Ovary (tissue), 9 donors: ENCODE measurements around the gene RNU4-1. TPM values are rescaled to one million over a fixed set of nuclear protein-coding genes. Genes with fewer than 3 reads are reported as not detected.
"Not testable (repeated sequence)": the region's sequence is repeated elsewhere in the genome, so short reads cannot be mapped to it uniquely, and the experiment has no call there.

Experiments used
- DNase-seq, 5 donors: peaks; one replicate each; pipeline ENCODE4 v3.0.0-alpha.2; 2019 to 2020
- H3K27ac ChIP-seq, 2 donors: fragments of 200-600 bp; one replicate each; pipeline versions ENCODE4 v1.5.1 to v1.8.0; 2019 to 2022
- H3K27me3 ChIP-seq: fragments of 200-600 bp; one replicate; pipeline ENCODE4 v1.8.0; 2022
- H3K36me3 ChIP-seq: fragments of 200-600 bp; sonication (generic); one replicate; pipeline ENCODE4 v1.5.1; 2019
- H3K4me1 ChIP-seq: one replicate; pipeline ENCODE4 v1.8.1; 2013; ENCODE audit warnings: mild to moderate bottlenecking, moderate library complexity; ENCODE audit not compliant: insufficient read depth
- H3K4me3 ChIP-seq: fragments of 200-600 bp; sonication (generic); one replicate; pipeline ENCODE4 v1.5.1; 2017
- H3K9me3 ChIP-seq, 2 donors: fragments of 200-600 bp in 1 of 2; sonication (generic) in 1 of 2; one replicate each; pipeline versions ENCODE4 v1.5.1 to v1.8.1; 2013 to 2019; ENCODE audit warnings: mild to moderate bottlenecking in 1 of 2, moderate library complexity in 1 of 2
- EP300 ChIP-seq: sonication (generic); formaldehyde crosslinking; IDR thresholded peaks from one replicate; pipeline ENCODE4 v1.6.1; 2017; ENCODE audit warnings: antibody characterized with exemption
- POLR2A ChIP-seq: fragments of 450-650 bp; IDR thresholded peaks from one replicate; pipeline ENCODE4 v1.6.1; 2017; ENCODE audit warnings: antibody characterized with exemption, mild to moderate bottlenecking, moderate library complexity
- WGBS, 3 donors: extraction: QIAGEN DNeasy Blood & Tissue Kit in 1 of 3; methylation state at CpG; one replicate each; pipeline versions ENCODE4 v1.1.5 to v1.1.7; 2013 to 2017; 5-methylcytosine and 5-hydroxymethylcytosine counted together
- intact Hi-C, 4 donors: fragments of 100-400 bp; cut with DNase I; formaldehyde crosslinking; loops; one replicate each; pipeline versions ENCODE4 v1.11.0 to v1.15.1; 2022 to 2023
- polyA plus RNA-seq, 2 donors: library from polyadenylated mRNA; stranded (reverse); fragments of 200-250 nt in 1 of 2; fragments of 350-450 nt in 1 of 2; fragmentation: Illumina TruSeq in 1 of 2; extraction: RNeasy Lipid Tissue Mini Kit (QIAGEN cat#74804) in 1 of 2; gene quantifications; one replicate each; pipeline ENCODE4 v1.2.3, GENCODE V29; 2013 to 2014
- small RNA-seq: library from RNA; depleted of rRNA; stranded (forward); fragments of <200 nt; gene quantifications from one replicate; pipeline ENCODE3, GENCODE V24; 2016
- total RNA-seq, 7 donors: library from RNA; depleted of rRNA in 2 of 7; stranded (reverse); fragments of >200 nt in 2 of 7; fragmentation: NEBNext Ultra II Directional in 3 of 7; extraction: Animal tissue kit (Norgen Biotek cat#: 25700) in 3 of 7; gene quantifications; one replicate each; pipeline versions ENCODE4 v1.1.0 to v1.2.4, GENCODE V29; 2016 to 2023
- TF ChIP-seq, protein P1 (sequence below), 3 donors: fragments of 450-650 bp in 2 of 3; fragments of 200-600 bp in 1 of 3; IDR thresholded peaks; one replicate each; pipeline versions ENCODE4 v1.5.1 to v1.8.0; 2016 to 2022; ENCODE audit warnings: antibody characterized with exemption in 3 of 3, mild to moderate bottlenecking in 1 of 3
- donor health status: DM: no; HTN: no; CAD: no; lungs with moderate emphysema.
- donor health status: DM: no; HTN: no; CAD: no.
- donor health status: Bipolar disorder and iron deficiency.
- donor health status: DM: yes; HTN: yes; CAD: no.
- donor health status: DM: no; HTN: no; CAD: no.
- donor health status: DM: yes; HTN: yes; CAD: no.

The RNU4-1 gene
- total and polyA plus RNA-seq, 9 donors: under 0.01 to 4,499 (median 2,193) TPM; not detected in 2

DNA sequence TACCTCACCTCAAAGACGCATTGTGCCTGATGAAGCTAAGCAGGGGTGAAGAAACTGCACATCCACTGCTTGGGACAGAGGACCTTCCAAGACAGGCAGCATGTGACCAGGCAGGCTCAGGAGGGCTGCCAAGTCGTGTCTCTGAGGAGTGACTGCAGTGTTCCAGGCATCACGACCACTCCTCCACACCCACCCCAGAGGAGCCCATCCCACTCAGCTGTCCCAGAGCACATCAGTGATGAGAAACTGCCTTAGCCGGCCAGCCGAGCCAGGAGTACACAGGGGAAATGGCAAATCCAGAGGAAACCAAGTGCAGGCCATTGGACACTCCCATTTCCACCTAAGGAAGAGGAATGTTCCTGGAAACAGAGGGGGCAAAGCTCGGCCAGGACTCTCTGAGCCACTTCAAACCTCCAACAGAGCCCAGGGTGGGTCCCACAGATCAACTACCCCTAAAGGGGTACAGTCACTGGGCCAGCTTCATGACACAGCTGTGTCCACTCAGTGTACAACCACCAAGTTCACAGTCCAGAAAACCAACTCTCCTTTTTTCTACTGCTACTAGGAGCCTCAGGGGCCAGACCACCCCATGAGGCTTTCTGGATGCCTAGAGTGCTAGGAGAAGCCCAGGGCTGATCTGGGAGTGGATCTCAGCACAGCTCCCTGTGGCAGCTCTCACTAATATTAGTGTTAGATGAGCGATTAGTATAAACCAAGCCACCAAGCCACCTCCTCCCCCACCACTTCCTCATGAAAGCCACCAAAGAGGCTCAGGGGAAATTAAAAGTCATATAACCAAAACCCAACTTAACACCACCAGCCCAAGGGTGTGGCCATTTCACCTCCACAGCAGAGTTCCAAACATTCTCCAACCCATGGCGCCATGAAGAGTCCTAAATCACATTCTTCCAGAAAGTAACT is 42.9 kb downstream of the RNU4-1 start:
- DNase-seq: no peak
- no peak overlapping the region for H3K4me3 ChIP-seq
- no peaks in the 10 kb centered on the region for H3K27me3 ChIP-seq
- TF ChIP-seq POLR2A (no peak), EP300 (no peak)
- 49 to 69% (median 64%) methylated on average over 8 of the region's 8 CpGs for WGBS, 3 donors
- peaks cover 8% of the 10 kb centered on the region for H3K4me1 ChIP-seq
- no peaks in the 10 kb centered on the region for H3K9me3 ChIP-seq
- H3K36me3 ChIP-seq: no peaks in the 10 kb centered on the region
- intact Hi-C loops: no loop called here
- no peak overlapping the region for H3K27ac ChIP-seq

DNA sequence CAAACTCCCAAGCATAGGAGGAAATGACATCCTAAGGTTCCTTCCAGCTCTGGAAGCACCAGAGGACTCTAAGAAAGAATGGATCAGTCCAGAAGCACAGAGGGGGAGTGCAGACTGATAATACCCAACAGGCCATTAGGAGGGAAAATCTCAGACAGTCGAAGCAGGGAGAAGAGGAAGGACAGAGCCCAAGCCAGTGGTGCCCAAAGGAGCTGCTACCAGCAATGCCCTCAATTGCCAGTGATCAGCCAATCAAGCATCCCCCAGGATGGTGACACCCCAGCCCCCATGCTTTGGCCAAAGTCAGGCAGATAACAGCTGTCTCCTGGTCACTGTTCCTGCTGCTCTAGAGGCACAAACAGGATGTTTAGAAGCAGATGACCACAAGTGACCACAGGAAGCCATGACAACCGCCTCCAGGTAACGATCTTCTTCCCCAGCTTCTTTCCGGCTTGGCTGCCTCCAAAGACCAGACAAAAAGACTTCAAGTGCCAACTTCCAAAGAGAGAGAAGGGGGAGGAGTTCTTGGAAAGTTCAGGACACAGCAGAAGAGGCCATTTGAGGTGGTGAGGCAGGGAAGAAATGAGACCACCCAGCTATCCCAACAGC is 43.7 kb downstream of the RNU4-1 start:
- H3K4me1 ChIP-seq: peaks cover 12% of the 10 kb centered on the region
- 80 to 88% (median 86%) methylated on average over 4 of the region's 4 CpGs for WGBS, 3 donors
- no peaks in the 10 kb centered on the region for H3K27me3 ChIP-seq
- intact Hi-C loops: no loop called here
- H3K9me3 ChIP-seq: no peaks in the 10 kb centered on the region
- H3K36me3 ChIP-seq: no peaks in the 10 kb centered on the region
- no peak overlapping the region for H3K27ac ChIP-seq
- TF ChIP-seq EP300 (no peak), POLR2A (no peak)
- TF ChIP-seq, protein P1, sequence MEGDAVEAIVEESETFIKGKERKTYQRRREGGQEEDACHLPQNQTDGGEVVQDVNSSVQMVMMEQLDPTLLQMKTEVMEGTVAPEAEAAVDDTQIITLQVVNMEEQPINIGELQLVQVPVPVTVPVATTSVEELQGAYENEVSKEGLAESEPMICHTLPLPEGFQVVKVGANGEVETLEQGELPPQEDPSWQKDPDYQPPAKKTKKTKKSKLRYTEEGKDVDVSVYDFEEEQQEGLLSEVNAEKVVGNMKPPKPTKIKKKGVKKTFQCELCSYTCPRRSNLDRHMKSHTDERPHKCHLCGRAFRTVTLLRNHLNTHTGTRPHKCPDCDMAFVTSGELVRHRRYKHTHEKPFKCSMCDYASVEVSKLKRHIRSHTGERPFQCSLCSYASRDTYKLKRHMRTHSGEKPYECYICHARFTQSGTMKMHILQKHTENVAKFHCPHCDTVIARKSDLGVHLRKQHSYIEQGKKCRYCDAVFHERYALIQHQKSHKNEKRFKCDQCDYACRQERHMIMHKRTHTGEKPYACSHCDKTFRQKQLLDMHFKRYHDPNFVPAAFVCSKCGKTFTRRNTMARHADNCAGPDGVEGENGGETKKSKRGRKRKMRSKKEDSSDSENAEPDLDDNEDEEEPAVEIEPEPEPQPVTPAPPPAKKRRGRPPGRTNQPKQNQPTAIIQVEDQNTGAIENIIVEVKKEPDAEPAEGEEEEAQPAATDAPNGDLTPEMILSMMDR (IDR thresholded peaks at IDR 0.05): no peak
- no peak for DNase-seq
- no peak overlapping the region for H3K4me3 ChIP-seq

DNA sequence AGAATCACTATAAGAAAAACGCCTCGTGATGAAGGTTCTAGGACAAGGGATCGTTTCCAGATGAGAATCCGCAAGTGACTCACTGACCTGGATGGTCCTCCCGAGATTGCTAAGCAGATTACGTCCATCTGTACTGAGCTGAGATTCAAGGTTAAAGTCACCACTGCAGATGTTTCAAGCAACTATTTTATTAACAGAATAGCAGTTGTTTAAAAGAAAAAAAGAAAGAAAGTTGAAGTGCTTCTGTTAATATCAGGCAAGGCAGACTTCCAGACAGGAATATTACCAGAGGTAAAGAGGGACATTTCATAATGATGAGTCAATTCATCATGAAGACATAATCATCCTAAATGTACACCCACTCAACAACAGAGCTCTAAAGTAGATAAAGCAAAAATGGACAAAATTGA is 45.4 kb downstream of the RNU4-1 start:
- no peaks in the 10 kb centered on the region for H3K36me3 ChIP-seq
- intact Hi-C loops: no loop called here
- 28 to 46% (median 35%) methylated on average over 6 of the region's 6 CpGs for WGBS, 3 donors
- H3K4me3 ChIP-seq: no peak overlapping the region
- peaks cover 12% of the 10 kb centered on the region for H3K4me1 ChIP-seq
- no peaks in the 10 kb centered on the region for H3K9me3 ChIP-seq
- no peaks in the 10 kb centered on the region for H3K27me3 ChIP-seq
- TF ChIP-seq, protein P1 (IDR thresholded peaks at IDR 0.05): no peak
- TF ChIP-seq EP300 (no peak), POLR2A (no peak)
- no peak overlapping the region for H3K27ac ChIP-seq
- no peak for DNase-seq

DNA sequence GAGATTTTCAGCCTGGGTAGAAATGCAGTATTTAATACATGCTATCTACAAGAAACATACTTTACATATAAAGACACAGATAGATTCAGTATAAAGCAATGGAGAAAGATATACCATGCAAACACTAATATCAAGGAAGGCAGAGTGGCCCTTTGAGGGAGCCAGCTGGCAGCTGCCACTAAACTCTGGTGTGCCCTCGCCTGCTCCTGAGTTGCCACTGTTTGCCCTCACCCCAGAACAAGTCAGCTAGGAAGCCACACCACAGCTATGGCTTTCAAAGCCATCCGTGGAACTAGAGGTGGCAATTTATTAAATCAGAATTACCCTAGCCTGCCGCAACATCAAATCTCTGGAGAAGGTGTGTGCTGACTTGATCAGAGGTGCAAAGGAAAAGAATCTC is 45.9 kb downstream of the RNU4-1 start:
- Histone ChIP-seq H3K27ac (no peak overlapping the region), H3K9me3 (no peaks in the 10 kb centered on the region), H3K4me3 (no peak overlapping the region), H3K36me3 (no peaks in the 10 kb centered on the region), H3K4me1 (peaks cover 12% of the 10 kb centered on the region), H3K27me3 (no peaks in the 10 kb centered on the region)
- no peak for DNase-seq
- TF ChIP-seq, protein P1 (IDR thresholded peaks at IDR 0.05): no peak
- TF ChIP-seq EP300 (no peak), POLR2A (no peak)
- WGBS, 3 donors: 82 to 88% (median 83%) methylated on average over 3 of the region's 3 CpGs
- intact Hi-C loops: no loop called here

DNA sequence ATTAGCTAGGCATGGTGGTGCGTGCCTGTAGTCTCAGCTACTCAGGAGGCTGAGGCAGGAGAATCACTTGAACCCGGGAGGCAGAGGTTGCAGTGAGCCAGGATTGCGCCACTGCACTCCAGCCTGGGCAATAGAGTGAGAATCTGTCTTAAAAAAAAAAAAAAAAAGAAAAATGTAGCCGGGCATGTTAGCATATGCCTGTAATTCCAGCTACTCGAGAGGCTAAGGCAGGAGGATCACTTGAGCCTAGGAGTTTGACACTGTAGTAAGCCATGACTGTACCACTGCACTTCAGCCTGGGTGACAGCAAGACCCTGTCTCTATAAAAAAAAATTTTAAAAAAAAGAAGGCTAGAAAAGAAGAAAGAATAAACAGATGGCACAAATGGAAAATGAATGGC is 46.3 kb downstream of the RNU4-1 start:
- DNase-seq, H3K27me3 ChIP-seq, H3K9me3 ChIP-seq, H3K36me3 ChIP-seq, H3K4me3 ChIP-seq, H3K27ac ChIP-seq: not testable (repeated sequence)
- peaks cover 12% of the 10 kb centered on the region for H3K4me1 ChIP-seq
- intact Hi-C loops: loop anchor here in 1 of 4 donors (1.0 kb wide), 1 partner anchor 66 kb away; no protein-coding TSS in a partner anchor
- WGBS, 3 donors: 83 to 89% (median 85%) methylated on average over 5 of the region's 5 CpGs

Small RNA genes within 50 kb of the gene (small RNA-seq; reads per million reads assigned to genes)
- gene RNU4-1 (252 reads per million, percentile 94 among the genes with 10 or more reads in this experiment), gene RNU4-2 (423 reads per million, percentile 95 among the genes with 10 or more reads in this experiment), gene RNU6-1088P (not detected)

Other genes with a start within 250 kb of the RNU4-1 start
- gene RAB35, start 176.5 kb downstream of the RNU4-1 start, total RNA-seq: 10 to 100 TPM; 14.1 to 48.5 (median 39.3) TPM
- 10 to 100 TPM; 33.0 to 40.0 TPM for gene RAB35, start 176.5 kb downstream of the RNU4-1 start, polyA plus RNA-seq
- gene GCN1, start 98.5 kb downstream of the RNU4-1 start, total RNA-seq: 10 to 100 TPM; 34.6 to 86.2 (median 69.8) TPM
- gene GCN1, start 98.5 kb downstream of the RNU4-1 start, polyA plus RNA-seq: 10 to 100 TPM; 22.6 to 25.6 TPM
- 1,000 to 10,000 TPM; 2,634 to 4,152 (median 2,941) TPM for gene RPLP0, start 92.1 kb downstream of the RNU4-1 start, total RNA-seq
- gene RPLP0, start 92.1 kb downstream of the RNU4-1 start, polyA plus RNA-seq: 1,000 to 10,000 TPM; 2,860 to 5,035 TPM
- 10 to 100 TPM; 25.0 to 78.0 (median 44.7) TPM for gene PXN, start 27.5 kb downstream of the RNU4-1 start, total RNA-seq
- 10 to 100 TPM; 34.7 to 49.2 TPM for gene PXN, start 27.5 kb downstream of the RNU4-1 start, polyA plus RNA-seq
- over 10,000 TPM in 5 of 7 donors, under 1 TPM in 2; under 0.01 to 29,369 (median 16,575) TPM for gene RNU4-2, start 1.3 kb downstream of the RNU4-1 start, total RNA-seq
- not detected for gene RNU4-2, start 1.3 kb downstream of the RNU4-1 start, polyA plus RNA-seq
- gene SIRT4, start 9.1 kb upstream of the RNU4-1 start, total RNA-seq: 1 to 10 TPM in 5 of 7 donors, under 1 TPM in 2; 0.87 to 4.6 (median 1.4) TPM
- 1 to 10 TPM; 2.0 to 2.8 TPM for gene SIRT4, start 9.1 kb upstream of the RNU4-1 start, polyA plus RNA-seq
- gene PLA2G1B, start 34.5 kb upstream of the RNU4-1 start, total RNA-seq: 10 to 100 TPM in 2 of 7 donors, 1 to 10 TPM in 4, under 1 TPM in 1; 0.67 to 17.0 (median 2.9) TPM
- gene PLA2G1B, start 34.5 kb upstream of the RNU4-1 start, polyA plus RNA-seq: 1 to 10 TPM; 7.1 to 7.4 TPM
- gene MSI1, start 75.9 kb upstream of the RNU4-1 start, total RNA-seq: 1 to 10 TPM in 6 of 7 donors, under 1 TPM in 1; 0.83 to 4.9 (median 2.6) TPM
- 1 to 10 TPM in 1 of 2 donors, under 1 TPM in 1; 0.92 to 1.8 TPM for gene MSI1, start 75.9 kb upstream of the RNU4-1 start, polyA plus RNA-seq
- gene COX6A1, start 144.9 kb upstream of the RNU4-1 start, total RNA-seq: 100 to 1,000 TPM; 182 to 633 (median 196) TPM
- gene COX6A1, start 144.9 kb upstream of the RNU4-1 start, polyA plus RNA-seq: 100 to 1,000 TPM; 366 to 474 TPM
- 10 to 100 TPM in 4 of 7 donors, 1 to 10 TPM in 3; 8.1 to 14.7 (median 11.4) TPM for gene TRIAP1, start 153.1 kb upstream of the RNU4-1 start, total RNA-seq
- gene TRIAP1, start 153.1 kb upstream of the RNU4-1 start, polyA plus RNA-seq: 10 to 100 TPM; 15.3 to 18.5 TPM
- gene GATC, start 153.2 kb upstream of the RNU4-1 start, total RNA-seq: 10 to 100 TPM; 14.2 to 34.7 (median 19.4) TPM
- 10 to 100 TPM; 11.9 to 32.4 TPM for gene GATC, start 153.2 kb upstream of the RNU4-1 start, polyA plus RNA-seq
- 100 to 1,000 TPM in 5 of 7 donors, 10 to 100 TPM in 2; 53.8 to 141 (median 124) TPM for gene SRSF9, start 176.5 kb upstream of the RNU4-1 start, total RNA-seq
- 100 to 1,000 TPM; 106 to 129 TPM for gene SRSF9, start 176.5 kb upstream of the RNU4-1 start, polyA plus RNA-seq
- gene DYNLL1, start 202.9 kb upstream of the RNU4-1 start, total RNA-seq: 100 to 1,000 TPM in 6 of 7 donors, 10 to 100 TPM in 1; 92.9 to 317 (median 256) TPM
- gene DYNLL1, start 202.9 kb upstream of the RNU4-1 start, polyA plus RNA-seq: 100 to 1,000 TPM; 249 to 522 TPM
- gene COQ5, start 235.9 kb upstream of the RNU4-1 start, total RNA-seq: 10 to 100 TPM; 20.7 to 34.0 (median 22.1) TPM
- 10 to 100 TPM; 24.9 to 32.7 TPM for gene COQ5, start 235.9 kb upstream of the RNU4-1 start, polyA plus RNA-seq
- 100 to 1,000 TPM in 5 of 7 donors, 10 to 100 TPM in 2; 59.7 to 190 (median 136) TPM for gene RNF10, start 241.1 kb upstream of the RNU4-1 start, total RNA-seq
- gene RNF10, start 241.1 kb upstream of the RNU4-1 start, polyA plus RNA-seq: 100 to 1,000 TPM in 1 of 2 donors, 10 to 100 TPM in 1; 91.3 to 184 TPM